NCI-H2227 (cell line): ENCODE measurements around the gene SIM1.

ENCODE experiments used
- DNase-seq: peaks from one replicate; lab custom pipeline; 2025; ENCODE audit not compliant: unreplicated experiment; lab: John Stamatoyannopoulos, UW

SIM1 gene

DNA sequence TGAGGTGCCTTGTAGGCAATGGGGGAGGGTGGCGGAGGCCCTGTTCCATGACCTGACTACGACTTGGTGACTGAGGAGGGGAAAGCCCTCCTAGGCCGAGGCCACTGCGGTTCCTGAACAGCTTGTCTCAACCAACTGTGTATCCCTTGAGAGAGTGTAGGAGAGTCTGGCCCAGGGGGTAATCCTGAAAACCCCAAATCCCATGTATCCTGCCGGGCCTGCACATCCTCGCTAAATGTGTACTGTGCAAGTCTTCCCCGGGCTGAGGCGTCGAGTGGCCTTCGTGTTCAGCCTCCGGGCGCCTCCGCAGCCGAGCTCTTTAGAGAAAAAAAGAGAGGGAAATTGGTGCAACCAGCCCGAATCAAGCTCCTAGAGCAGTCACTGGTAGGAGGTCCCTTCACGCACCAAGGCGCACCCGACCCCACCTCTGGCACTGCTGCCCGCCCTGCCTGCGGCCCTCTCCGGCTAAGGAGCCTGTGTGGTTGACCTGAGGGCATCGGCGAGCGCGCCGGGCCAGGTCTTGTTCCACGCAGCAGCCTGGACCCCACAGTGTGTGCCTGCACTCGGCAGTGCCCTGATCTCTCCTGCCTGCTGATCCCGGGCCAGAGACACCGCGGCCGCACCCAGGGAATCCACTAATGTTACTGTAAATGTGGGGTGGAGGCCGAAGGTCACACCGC is 7.3 kb downstream of the SIM1 start:
- DNase-seq: no peak

DNA sequence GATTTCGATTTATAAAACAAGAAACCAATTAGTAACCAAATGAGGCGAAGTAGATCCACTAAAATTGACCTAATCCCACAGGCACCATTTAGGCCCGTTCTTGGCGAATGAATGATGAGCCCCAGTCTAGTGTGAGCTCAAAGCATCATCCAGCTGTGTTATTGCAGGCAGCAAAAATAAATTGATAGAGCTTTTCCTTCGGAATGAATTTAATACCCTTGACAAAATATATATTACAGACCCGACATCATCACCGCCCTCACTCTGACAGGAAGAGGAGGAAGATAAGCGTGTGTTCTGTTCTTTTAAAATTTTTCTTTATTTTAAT is 7.8 kb downstream of the SIM1 start:
- no peak for DNase-seq

DNA sequence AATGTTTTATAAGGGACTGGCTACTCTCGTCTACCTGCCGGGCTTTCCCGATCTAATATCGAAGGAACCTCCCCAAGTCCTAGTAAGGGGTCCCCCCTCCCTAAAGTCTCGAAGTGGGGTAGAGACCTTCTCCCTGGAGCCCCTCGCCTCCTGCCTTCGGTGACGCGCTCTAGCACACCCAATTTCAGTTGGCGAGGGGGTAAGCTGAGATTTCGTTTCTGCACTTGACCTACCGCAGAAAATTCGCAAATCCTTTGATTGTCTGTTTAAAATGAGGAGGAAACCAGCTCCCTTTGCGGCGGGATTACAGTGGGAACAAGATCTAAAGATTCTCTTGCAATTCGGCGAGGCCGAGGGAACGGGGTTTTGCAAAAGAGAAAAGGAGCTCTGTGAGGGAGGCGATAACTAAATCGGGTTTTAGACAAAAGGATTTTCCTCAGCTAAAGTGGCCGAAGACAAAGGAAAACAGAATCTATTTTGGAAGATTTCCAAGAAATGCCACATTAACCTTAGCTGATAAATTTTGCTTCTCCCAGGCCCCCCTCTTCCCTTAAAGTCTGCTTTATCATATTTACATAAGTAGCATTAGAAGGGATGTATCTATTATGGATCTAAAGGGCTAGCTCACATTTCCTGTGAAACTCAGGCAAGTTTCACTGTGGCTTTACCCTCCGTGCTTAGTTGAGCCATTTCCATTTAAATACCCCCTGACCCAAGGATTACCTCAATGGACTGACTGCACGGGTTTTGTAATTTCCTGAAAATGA is 8.4 kb downstream of the SIM1 start:
- no peak for DNase-seq

DNA sequence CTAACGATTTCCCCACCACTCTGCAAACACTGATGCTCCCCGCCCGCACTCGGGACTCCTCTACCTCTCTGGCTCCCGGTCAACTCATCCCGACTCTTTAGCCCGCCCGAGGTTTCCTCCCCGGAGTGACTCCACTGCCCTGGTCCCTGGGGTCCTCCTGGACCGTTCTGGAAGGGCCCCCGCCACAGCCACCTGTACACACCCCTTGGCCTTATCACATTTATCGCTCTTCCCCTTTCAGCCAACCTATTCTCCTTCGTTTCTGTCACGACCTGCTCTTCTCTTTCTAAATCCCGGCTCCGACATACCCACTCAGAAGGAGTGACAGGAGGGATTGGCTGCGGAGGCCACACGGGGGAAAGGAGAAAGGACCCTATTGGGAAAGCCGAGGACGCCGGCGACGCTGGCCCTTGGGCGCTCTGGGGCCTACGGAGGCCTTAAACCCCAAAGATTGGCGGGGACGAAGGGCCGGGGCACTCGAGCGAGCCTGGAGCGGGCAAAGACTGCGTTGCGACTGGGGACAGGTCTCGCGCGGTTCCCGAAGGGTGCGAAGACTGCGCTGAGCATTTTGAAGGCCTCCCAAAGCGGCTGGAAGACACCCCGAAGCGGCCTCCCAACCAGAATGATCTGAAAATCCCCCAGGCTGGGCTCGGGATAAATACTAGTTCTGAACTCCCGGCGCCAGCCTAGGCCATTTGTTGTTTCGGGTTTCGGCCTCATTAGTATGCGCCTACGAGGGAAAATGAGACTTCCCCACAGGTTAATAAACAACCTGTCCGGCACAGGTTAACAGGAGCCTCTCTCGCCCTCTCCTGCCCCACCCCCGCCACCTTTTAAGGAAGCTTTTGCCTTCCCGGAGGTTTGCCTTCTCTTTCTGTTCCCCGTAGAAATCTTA is 9.2 kb downstream of the SIM1 start:
- no peak for DNase-seq

DNA sequence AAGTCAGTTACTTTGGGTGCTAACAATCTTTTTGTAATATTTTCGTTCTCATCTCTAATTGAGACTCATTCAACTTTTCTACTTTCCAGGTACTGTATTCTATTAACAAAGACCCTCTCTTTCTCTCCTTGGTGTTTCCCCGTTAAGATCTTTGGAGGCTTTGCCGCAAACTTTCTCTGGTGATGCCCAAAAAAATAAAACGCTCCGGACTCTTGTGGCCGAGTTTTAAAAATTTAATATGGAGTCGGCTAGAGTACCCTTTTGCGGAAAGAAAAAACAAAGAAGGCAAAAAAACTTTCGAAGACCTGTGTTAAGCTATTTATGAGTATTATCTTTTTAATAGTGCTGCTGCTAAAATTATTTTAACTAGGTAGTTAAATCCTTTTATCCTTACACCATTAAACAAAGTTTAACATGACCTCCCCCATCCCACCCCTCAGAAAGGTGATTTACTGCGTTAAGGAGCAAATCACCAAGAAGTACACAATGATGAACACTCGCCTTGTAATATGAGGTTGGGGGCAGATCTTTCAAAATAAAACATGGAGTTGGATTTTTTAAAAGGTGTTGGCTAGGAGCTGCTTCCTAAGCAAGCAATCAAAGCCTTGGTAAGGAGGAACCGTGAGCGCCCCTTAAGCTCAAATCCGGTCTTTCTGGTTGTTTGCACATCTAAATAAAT is 10.0 kb downstream of the SIM1 start:
- DNase-seq: no peak

DNA sequence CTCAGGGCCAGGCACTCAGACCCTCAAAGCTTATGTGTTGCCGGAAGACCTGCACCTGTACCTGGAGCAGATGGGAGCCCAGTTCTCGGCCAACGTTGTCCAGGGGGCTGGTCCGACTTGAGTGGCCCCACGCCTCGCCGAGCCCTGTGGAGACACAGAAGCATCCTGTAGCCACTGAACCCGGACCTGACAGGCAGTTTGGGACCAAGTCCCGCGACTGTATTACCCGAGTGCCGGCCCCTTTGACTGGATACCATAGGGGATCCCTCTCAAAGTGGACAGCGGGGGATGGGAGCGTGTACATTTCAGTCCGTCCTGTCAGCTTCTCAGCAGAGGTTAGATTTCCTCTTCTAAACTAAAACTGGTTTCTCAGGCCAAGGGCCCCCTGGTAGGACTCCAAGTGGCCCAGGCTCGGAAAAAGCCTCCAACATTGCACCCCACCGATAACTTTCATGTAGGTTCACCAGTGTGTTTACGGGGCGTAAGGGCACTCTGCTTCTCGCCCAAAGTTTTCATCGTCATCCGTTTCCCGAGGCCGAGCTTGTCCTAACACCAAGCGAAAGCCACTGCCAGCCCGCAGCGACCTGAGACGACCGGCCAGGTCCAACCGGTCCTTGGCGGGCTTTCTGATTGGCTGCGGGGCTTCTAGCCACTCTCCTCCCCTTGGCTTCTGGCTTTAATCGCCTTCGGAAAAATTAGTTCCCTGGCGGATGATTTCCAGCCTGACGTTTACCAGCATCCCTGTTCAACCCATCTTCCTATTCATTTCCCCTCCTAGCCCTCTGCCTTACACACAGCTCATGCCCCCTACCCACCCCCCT is 10.8 kb downstream of the SIM1 start:
- no peak for DNase-seq

DNA sequence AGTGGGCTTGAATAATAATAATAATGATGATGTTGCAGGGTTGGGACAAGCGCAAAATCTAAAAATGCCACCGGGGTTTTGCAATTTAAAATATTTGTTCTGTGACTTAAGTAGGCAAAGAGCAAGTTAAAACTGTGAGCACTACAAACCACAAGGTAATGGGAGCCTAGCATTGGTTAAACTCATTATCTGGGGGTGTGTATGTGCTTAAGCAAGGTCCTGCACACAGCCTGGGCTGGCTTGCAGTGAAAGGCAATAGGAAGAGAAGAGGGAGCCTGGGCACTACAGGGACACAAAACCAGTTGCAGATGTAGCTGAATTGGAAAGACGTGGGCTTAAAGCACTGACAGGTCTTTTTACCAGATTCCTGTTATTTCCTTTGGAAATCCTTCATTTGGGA is 11.7 kb downstream of the SIM1 start:
- DNase-seq: no peak

DNA sequence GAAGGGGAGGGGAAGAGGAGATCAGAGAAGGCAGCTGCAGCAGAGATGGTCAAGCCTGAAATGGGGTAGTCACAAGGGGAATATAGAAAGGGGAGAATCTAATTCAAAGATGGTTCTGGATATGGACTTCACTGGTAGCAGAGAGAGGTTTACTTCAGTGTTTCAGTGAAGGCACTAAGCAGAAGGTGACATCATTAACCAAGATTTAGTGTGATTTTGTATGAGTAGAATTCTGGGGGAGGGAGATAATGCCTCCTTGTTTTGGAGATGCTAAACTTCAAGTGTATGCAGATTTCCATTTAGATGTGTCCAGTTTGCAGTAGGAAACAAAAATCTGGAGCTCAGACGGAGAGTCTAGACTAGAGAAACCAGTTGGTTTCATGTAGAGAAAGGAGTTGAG is 13.1 kb downstream of the SIM1 start:
- no peak for DNase-seq

DNA sequence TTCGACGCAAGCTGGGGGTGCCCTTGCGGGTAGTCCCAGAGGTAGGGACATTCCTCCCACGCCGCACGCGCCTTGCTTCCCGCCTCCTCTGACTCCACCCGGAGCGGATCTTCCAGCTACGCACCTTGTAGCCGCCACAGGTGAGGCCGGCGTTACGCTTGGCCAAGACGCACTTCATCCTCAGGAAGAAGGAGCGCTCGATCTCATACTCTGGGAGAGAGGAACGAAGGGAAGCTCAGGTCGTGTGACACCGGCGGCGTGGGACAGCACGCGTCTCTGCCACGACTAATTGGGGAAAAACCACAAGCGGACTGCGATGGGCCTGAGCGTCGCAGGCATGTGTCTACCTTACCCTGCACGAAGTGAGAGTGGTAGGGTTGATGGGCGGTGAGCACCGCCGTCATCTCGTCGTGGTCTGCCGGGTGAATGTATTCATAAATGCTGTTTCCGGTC is 15.5 kb downstream of the SIM1 start:
- DNase-seq: no peak

DNA sequence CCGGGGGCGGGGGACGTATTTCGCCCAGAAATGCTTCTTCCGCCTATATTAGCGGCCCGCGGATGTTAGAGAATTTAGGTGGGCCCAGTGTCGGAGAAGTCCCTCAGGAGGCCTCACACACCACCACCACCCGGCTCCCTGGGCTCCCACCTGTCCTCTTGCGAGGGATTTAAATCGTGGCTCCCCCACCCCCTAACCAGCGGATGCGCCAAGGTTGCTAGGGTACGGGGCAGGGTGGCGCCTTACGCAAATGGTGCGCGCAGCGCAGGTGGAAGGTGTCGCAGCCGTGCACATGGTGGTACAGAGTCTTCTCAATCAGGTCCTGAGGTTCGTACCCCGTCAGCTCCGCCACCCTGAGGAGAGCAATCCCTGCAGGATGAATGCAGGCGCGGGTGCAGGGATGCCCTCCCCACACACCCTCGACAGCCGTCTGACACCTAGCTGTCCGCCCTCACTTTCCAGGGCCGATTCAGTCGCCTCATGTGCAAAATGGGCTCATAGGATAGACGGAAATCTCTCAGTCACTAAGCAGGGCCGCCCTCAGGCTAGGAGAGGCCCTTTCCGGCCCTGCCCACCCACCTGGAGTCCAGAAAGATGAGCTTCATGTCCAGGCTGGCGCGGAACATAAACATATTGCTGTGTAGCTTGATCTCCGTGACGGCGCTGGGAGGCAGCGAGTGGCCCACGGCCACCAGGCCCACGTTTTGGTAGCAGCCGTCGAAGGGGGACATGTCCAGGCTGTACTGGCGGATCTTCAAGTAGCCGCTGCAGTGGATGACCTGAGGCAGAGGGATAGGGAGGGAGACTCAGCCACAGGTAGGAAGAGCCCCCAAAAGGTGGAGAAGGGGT is 16.6 kb downstream of the SIM1 start:
- no peak for DNase-seq

DNA sequence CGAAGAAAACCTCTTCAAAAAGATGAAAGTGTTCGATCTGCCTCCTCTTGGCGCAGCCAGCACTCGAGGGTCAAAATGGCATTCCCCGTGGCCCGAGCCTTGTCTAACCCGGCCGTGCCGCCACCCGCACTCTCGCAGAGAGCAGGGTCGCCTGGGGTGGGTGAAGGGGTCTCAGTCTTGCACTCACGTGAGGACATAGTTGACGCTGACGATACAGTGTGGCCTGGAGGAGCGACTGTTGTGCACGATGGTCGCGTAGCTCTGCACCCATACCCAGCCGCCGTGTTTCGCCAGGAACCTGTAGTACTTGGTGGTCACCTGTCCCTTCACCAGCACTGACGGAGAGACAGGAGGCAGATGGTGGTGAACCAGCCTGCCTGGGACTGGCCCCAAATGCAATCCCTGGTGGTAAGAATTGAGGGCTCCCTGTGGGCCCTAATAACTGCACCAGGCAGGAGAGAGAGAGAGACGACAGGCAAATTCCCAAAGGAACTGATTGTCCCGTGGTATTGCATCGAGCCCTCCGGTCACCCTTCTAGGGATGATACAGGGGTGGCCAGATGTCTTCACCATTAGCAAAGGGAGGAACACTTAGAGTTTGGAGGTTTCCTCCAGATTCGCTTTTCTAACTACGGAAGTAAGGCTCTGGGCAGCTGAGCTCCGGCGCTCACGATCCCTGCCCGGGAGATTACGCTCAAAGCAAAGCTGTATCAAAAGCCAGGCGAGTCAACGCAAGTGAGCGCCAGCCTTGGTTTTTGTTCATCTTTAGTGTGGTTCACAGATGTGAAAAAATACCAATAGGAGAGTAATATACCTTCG is 17.4 kb downstream of the SIM1 start:
- DNase-seq: no peak

DNA sequence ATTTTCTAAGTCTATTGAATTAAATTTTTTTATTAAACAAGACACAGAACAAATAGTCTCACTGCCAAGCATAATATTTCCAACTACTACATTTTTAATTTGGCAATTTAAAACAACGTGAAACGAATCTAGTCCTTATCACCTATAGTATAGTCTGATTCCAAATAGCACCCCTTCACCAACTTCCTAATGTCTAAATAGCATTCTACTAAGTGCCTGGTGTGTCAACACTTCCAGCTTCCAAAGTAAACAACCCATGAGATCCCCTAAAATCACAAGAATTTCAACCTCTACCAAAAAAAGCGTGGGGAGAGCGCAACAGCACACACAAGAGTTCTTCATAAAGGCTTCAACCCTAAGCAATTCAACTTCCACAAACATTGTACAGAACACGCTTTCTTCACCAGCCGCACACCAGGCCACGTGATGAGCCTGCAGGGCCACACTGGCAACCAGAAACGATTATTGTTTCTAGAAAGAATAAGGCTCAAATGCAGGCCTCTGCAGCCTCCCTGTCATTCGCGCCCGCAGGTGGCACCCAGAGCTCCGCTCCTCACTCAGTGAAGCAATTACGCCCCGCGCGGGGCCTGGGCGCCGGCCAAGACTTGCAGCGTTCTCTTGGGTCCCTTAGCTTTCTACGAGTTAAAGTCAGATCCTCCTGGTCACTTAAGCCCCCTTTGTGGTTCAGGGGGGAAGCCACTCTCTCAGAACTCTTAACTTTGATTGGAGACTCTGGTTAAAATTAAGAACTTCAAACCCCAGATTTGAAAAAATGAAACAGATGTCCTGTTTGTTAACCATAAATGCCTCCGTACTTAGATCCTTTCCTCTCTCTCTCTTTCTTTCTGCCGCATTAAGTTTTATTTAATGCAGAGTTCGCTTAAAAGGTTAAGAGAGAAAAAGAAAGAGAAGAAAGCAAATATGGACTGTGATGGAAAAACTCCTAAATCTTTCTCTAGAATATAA is 18.3 kb downstream of the SIM1 start:
- no peak for DNase-seq

DNA sequence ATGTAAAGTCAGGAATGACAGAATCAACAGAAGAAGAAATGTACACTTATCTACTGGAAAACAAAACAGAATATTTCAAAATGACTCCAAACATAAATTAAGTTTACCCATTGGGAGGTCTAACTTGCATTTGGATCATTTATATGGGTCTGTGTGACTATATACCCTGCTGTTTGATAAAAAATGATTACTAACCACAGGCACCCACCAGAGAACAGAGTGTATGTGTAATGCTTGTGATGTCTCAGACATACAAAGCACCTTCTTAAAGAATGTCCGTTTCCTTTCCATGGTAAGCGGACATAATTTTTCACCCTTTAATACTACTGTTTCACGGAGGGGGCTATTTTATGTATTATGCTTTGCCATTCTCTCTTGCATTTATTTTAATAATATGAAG is 19.2 kb downstream of the SIM1 start:
- no peak for DNase-seq

DNA sequence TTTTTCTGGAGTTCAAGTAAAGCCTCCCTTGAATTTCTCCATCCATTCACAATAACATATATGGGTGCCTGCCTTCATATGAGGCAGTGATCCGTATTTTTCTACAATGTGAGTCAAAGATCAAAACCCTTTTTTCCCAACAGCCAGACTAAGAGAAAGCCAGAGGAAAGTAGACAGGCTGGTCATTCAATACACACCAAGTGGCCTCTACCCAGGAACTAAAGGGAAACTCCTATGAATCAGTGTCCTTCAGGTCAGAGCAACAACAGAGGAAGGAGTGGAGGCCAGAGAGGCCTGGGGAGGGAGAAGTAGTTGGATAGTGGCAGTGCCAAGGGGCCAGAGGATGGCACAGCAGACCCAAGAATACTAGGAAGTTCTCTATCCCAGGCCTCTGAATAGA is 23.8 kb downstream of the SIM1 start:
- DNase-seq: no peak

DNA sequence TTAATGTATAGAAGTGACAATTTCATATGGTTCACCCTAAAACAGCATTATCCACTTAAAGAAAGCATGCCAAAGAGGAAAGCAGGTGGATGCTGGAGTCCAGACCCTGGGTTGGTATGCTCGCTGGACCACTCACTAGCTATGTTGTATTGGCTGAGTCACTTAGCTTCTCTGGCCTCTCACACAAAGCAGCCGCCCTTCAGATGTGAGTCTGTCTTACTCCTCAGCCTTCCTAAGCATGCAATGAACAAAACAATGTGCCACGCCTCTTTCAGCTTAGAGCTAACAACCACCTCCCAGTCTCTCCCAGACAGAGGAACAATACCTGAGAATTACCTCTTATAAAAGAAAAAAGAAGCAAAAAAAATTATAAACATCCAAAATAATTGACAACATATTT is 29.4 kb downstream of the SIM1 start:
- DNase-seq: peak; percentile 34

DNA sequence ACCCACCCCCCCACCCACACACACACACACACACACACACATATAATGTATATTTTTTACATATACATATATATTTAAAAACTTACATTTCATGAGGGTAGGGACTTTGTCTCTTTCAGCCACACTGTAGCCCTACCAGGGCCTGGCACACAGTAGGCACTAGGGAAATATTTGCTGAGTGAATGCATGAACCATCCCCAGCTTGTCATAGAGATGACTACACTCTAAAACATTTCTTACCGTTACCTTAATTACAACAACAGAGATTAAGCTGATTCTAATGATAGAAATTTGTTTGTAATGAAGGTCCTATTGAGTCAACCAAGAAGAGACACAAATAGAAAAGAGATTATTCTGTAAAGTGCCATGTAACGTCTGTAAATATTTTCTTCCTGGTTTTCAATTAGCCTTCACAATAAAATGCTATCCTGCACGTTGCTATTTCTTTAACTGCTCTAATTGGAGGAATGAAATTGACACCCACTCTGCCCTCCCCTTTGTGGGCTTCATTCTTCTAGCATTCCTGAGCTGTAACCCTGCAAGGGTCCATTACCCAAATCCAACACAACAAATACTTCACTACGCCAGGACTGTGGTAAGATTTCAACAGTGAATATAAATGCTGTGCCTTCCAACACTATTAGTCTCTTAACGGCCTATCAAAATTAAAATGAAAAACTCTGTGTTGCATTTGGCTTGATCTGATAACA is 30.8 kb downstream of the SIM1 start:
- DNase-seq: no peak

DNA sequence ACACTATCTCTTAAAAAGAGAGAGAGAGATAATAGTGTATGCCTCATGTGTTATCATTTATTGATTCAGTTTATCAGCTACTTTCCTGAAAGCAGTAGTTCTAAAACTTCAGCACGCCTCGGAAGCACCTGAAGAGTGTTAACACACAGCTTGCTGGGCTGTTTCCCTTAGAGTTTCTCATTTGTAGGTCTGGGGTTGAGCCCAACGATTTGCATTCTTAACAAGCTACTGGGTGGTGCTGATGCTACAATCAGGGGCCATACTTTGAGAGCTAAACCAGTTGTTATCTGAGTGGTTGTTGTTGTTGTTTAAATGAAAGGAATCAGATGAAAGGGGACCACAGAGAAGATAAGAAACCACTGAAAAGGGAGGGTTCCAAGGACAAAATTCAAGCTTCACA is 32.6 kb downstream of the SIM1 start:
- DNase-seq: no peak
